Epidermal melanocyte (primary cell): Measurements from ENCODE around the gene TEX29.

Experiments used
- DNase-seq: peaks from one replicate; pipeline ENCODE4 v3.0.0; 2011; ENCODE audit warnings: low spot score; ENCODE audit not compliant: insufficient read length

Gene TEX29

GRCh38 chr13:111339366-111340143 lies 19.1 kb downstream of the TEX29 start:
- DNase-seq: no peak

DNA sequence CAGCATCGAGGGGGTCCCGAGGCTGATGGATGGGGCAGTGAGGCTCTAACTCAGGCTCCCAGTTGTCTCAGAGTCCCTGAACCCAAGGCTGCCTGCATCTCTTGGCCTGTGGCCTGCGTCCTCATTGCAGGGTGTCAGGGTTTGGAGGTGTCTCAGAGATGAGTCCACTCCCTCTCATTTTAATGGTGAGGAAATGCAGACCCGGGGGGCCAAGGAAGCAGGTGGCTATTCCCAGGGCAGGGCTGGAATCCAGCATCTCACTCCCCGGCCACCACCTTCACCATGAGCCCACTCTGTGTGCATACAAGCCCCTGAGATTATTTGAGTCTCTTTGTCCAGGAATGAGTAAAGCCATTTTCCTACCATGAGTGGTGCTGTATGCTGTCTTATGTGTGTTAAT lies 21.4 kb downstream of the TEX29 start:
- no peak for DNase-seq

GRCh38 chr13:111342721-111343120 lies 22.3 kb downstream of the TEX29 start:
- DNase-seq: no peak

DNA sequence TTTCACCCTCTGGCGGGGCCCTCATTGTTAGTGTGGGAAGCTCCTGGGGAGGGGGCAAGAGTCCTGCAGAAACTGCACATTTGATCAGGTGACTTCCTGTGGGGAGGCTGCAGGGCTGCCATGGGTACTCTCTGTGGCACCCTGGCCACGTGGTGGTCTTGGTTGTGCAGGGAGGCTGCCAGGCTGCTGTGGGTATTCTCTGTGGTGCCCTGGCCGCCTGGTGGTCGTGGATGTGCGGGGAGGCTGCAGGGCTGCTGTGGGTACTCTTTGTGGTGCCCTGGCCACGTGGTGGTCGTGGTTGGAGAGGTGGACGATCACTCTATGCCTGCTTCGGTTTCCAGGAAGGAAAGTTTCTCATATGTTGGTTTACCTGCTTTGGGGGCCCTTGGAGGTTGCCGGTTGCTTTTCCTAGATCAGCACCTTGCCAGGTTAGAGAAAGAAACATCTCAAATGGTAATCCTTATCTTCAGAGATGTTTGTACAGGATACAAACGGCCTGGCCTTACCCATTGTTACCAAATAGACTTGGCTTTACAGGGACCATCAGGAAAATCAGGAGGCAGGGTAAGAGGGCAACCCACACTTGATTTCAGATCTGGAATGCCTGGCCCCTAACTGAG lies 22.9 kb downstream of the TEX29 start:
- no peak for DNase-seq

DNA sequence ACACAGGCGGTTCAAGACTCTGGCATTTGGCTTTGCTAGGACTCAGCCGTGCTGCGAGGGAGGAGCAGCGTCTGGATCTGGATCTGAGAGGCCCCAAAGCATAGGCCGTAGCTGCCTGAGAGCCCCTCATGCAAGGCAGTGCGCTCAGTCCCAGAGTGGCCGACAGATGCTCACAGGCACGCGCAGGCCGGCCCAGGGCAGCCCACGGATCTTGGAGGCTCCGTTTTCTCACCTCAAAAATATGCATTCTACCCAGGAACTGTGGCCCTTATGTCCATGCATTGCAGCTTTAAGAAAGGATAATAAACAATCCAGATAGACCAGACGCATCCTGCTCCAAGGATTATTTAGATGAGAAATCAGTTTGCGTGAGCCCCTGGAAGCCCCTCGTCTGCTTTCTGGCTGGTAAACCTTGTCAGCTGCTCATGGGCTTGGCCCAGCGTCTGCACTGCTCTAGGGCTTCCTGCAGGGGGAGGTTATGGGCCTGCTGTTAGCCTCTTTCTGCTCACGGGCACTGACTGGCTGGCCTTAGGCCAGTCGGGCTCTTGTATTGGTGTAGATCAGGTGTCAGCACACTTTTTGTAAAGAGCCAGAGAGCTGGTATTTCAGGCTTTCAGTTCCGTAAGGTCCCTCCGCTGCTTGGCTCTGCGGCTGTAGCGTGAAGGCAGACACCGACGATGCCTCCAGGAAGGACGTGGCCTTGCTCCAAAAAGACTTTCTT lies 24.2 kb downstream of the TEX29 start:
- no peak for DNase-seq

- no peak for DNase-seq
Observed at GRCh38 chr13:111345682-111346081, 25.2 kb downstream of the TEX29 start.

GRCh38 chr13:111346101-111346680 lies 25.7 kb downstream of the TEX29 start:
- DNase-seq: no peak

- no peak for DNase-seq
Observed at GRCh38 chr13:111347438-111347837, 27.0 kb downstream of the TEX29 start.

DNA sequence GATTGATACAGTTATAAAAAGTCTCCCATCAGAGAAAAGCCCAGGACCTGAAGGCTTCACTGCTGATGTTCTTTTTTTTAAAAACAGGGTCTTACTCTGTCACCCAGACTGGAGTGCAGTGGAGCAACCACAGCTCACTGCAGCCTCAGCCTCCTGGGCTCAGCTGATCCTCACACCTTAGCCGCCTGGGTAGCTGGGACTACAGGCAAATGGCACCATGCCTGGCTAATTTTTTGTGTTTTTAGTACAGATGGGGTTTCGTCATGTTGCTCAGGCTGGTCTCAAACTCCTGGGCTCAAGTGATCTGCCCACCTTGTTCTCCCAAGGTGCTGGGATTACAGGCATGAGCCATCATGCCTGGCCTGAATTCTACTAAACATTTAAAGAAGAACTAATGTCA lies 33.1 kb downstream of the TEX29 start:
- no peak for DNase-seq

DNA sequence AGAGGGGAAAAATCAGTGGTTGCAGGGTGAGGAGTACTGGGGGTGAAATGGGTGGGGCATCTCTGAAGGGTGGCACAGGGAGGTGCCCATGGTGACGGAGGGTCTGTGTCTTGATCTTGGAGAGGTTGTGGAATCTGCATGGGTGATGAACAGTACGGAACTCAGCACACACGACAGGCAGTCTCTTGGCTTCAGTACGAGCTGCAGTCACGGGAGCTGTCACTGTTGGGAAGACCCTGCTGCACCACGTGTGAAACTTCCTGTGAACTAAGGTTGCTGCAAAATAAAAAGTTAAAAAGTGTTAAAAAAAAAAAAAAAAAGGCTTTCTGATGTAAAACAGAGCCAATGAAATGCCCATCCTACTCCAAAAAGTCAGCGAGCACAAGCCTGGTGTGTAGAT lies 34.3 kb downstream of the TEX29 start:
- no peak for DNase-seq

GRCh38 chr13:111356795-111357194 lies 36.4 kb downstream of the TEX29 start:
- no peak for DNase-seq

DNA sequence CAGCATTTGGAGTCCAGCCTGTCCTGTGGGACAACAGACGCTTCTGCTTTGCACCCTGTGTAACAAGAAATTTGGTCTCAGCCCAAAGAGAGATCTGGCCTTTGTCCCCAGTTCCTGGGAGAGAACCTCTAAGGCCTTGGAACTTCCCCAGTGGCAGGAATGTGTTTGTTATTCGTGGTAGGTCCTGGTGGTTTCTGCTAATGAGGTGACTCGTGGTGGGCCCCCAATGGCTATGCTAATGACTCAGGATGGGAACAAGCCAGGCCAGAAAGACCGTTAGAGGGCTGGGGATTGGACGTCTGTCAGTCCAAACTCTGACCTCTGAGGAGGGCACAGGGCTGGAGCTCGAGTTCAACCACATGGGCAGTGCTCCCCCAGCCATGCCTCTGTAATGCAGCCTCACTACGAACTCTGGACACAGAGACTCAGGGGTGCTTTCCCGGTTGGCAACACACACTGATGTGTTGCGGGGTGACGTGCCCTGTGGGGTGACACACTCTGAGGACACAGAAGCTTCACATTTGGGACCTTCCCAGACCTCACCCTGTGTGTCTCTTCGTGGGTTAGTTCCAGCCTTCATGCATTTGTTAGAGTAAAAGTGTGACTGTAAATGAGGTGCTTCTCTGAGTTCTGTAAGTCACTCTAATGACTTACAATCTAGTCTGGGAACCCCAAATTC lies 38.9 kb downstream of the TEX29 start:
- DNase-seq: no peak

GRCh38 chr13:111359930-111360329 lies 39.5 kb downstream of the TEX29 start:
- no peak for DNase-seq

GRCh38 chr13:111360452-111360851 lies 40.0 kb downstream of the TEX29 start:
- no peak for DNase-seq

DNA sequence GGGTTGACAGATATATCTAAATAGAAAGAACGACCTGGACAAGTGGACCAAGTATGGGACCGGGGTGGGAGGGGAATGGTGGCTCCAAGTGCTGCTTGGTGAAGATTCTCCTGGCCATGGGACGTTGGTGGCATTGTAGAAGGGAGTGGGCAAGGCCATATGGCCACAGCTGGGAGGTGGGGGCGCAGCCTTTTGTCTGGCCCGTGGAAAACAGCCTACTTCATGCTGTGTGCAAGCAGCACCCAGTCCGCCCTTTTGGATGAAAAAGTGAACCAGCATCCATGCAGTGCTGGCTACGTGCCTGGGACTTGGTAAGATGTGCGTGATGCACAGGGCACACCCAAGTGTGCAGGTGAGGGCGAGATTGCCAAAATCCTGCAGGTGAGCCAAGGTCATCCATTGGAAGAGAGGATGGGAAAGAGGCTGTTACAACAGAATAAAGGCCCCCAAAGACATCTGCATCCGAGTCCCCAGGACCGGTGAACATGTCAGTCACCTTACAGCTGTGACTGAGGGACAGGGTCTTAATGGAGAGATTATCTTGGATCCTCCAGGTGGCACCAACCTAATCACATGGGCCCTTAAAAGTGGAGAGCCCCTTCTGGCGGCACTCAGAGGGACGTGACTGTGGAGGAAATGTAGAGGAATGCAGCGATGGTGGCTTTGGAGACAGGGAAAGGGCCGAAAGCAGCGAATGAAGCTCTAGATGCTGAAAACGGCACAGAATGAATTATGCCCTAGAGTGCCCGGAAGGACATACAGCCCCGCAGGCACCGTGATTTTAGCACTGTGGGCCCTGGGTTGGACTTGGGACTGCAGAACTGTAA lies 40.8 kb downstream of the TEX29 start:
- DNase-seq: no peak

- DNase-seq: no peak
Observed at GRCh38 chr13:111361873-111362648, 41.6 kb downstream of the TEX29 start.

GRCh38 chr13:111363121-111363520 lies 42.7 kb downstream of the TEX29 start:
- no peak for DNase-seq

- no peak for DNase-seq
Observed at GRCh38 chr13:111363591-111363990, 43.1 kb downstream of the TEX29 start.

DNA sequence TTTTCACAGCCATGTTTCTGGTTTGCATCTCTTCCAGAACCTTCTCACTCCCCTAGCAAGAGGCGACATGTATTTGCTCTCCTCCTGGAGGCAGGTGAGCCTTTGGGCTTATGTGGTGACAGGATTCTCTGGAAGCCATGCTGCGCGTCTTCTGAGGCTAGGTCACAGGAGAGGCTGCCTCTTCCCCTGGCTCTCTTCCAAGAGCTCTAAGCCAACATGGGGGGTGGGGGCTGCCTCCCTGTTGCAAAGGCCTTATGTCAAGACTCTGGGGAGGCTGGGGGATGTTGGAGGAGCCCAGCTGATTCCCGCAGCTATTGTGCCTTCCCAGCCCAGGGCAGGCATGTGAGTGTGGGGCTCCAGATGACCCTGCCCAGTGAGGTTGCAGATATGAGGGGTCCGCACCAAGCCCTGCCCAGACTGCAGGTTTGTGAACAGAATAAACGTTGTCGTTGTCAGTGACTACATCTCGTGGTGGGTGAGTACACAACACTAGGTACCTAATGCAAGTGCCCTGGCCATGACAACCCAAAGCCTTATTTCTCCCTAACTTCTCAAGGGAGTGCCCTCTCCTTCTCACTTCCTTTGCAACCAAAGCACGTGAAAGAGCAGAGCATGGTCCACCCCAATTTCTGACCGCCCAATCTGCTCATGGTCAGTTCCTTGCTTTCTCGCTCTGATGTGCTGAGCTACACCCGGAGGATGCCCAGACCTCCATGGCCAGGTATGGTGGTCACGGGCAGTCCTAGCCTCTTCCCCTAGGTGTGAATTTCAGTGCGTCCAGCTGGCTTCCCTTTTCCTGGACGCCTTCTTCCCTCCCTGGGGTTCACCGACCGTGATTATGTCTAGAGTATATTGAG lies 44.9 kb downstream of the TEX29 start:
- no peak for DNase-seq
